Lower lobe of right lung (tissue), 2 donors: ENCODE measurements around the gene OR5J2. TPM values are rescaled to one million over a fixed set of nuclear protein-coding genes. Genes with fewer than 3 reads are reported as not detected.

ENCODE experiments used
- ATAC-seq, 2 donors: fragments of 200-7000 bp; cut with Tn5 transposase; one replicate each; pipeline ENCODE4 v1.9.1; 2020 to 2022; ENCODE audit warnings: mild to moderate bottlenecking in 2 of 2, moderate library complexity in 2 of 2
- DNase-seq: peaks from one replicate; pipeline ENCODE4 v3.0.0-alpha.2; 2020
- H3K27ac ChIP-seq: fragments of 200-600 bp; one replicate; pipeline ENCODE4 v1.8.0; 2022
- H3K27me3 ChIP-seq: fragments of 200-600 bp; one replicate; pipeline ENCODE4 v1.8.0; 2022; ENCODE audit warnings: low read depth
- H3K36me3 ChIP-seq: fragments of 200-600 bp; one replicate; pipeline ENCODE4 v1.8.0; 2022; ENCODE audit warnings: mild to moderate bottlenecking
- H3K4me1 ChIP-seq: fragments of 200-600 bp; one replicate; pipeline ENCODE4 v1.8.0; 2022
- H3K4me3 ChIP-seq: fragments of 200-600 bp; one replicate; pipeline ENCODE4 v1.8.0; 2022; ENCODE audit warnings: mild to moderate bottlenecking
- H3K9me3 ChIP-seq: fragments of 200-600 bp; one replicate; pipeline ENCODE4 v1.8.0; 2022
- CTCF ChIP-seq: fragments of 200-600 bp; IDR thresholded peaks from one replicate; pipeline ENCODE4 v1.8.0; 2022; ENCODE audit warnings: antibody characterized with exemption, mild to moderate bottlenecking
- intact Hi-C: fragments of 100-400 bp; cut with DNase I; formaldehyde crosslinking; loops from one replicate; pipeline ENCODE4 v1.11.0; 2022
- total RNA-seq: library from RNA; stranded (reverse); fragmentation: NEBNext Ultra II Directional; extraction: Animal tissue kit (Norgen Biotek cat#: 25700); gene quantifications from one replicate; pipeline ENCODE4 v1.2.1, GENCODE V29; 2021
- donor health status: DM: no; HTN: yes; CAD: no; lungs with severe emphysema.

The OR5J2 gene
- total RNA-seq, 1 donor from 2014 or later, result not detected

- ATAC-seq, result no peak
- Histone ChIP-seq H3K9me3 (no peaks in the 10 kb centered on the region), H3K27ac (no peak overlapping the region), H3K4me1 (no peaks in the 10 kb centered on the region), H3K36me3 (no peaks in the 10 kb centered on the region), H3K4me3 (no peak overlapping the region), H3K27me3 (no peaks in the 10 kb centered on the region)
- intact Hi-C loops, result no loop called here
- TF ChIP-seq CTCF, result no peak
- no peak for DNase-seq
These were observed 12.6 kb upstream of the OR5J2 start for GRCh38 chr11:56163804-56164203.

- Histone ChIP-seq H3K9me3 (no peaks in the 10 kb centered on the region), H3K27me3 (no peaks in the 10 kb centered on the region), H3K4me3 (no peak overlapping the region), H3K27ac (no peak overlapping the region), H3K4me1 (no peaks in the 10 kb centered on the region), H3K36me3 (no peaks in the 10 kb centered on the region)
- ATAC-seq, result no peak
- no peak for TF ChIP-seq CTCF
- intact Hi-C loops, result no loop called here
- no peak for DNase-seq
These were observed 4.1 kb upstream of the OR5J2 start for GRCh38 chr11:56172256-56172830.

GRCh38 chr11:56183459-56183858, 7.0 kb downstream of the OR5J2 start:
- no peak for ATAC-seq
- no peak for DNase-seq
- H3K4me1 ChIP-seq, result no peaks in the 10 kb centered on the region
- peaks cover 6% of the 10 kb centered on the region for H3K9me3 ChIP-seq
- H3K27me3 ChIP-seq, result no peaks in the 10 kb centered on the region
- no peak overlapping the region for H3K4me3 ChIP-seq
- no peaks in the 10 kb centered on the region for H3K36me3 ChIP-seq
- no peak for TF ChIP-seq CTCF
- H3K27ac ChIP-seq, result no peak overlapping the region
- intact Hi-C loops, result no loop called here

- H3K27ac ChIP-seq, result no peak overlapping the region
- no peaks in the 10 kb centered on the region for H3K27me3 ChIP-seq
- TF ChIP-seq CTCF, result no peak
- no peaks in the 10 kb centered on the region for H3K36me3 ChIP-seq
- DNase-seq, result no peak
- no peak overlapping the region for H3K4me3 ChIP-seq
- H3K4me1 ChIP-seq, result no peaks in the 10 kb centered on the region
- intact Hi-C loops, result no loop called here
- no peaks in the 10 kb centered on the region for H3K9me3 ChIP-seq
- ATAC-seq, result no peak
These were observed 12.2 kb downstream of the OR5J2 start for GRCh38 chr11:56188602-56189001.

GRCh38 chr11:56196705-56197104, 20.3 kb downstream of the OR5J2 start:
- DNase-seq (no peak), ATAC-seq (no peak)
- Histone ChIP-seq H3K4me1 (no peaks in the 10 kb centered on the region), H3K4me3 (no peak overlapping the region), H3K27ac (no peak overlapping the region), H3K36me3 (no peaks in the 10 kb centered on the region), H3K27me3 (no peaks in the 10 kb centered on the region), H3K9me3 (no peaks in the 10 kb centered on the region)
- no peak for TF ChIP-seq CTCF
- intact Hi-C loops, result no loop called here

- DNase-seq (no peak), ATAC-seq (no peak)
- H3K4me1 ChIP-seq, result no peaks in the 10 kb centered on the region
- intact Hi-C loops, result no loop called here
- H3K27ac ChIP-seq, result no peak overlapping the region
- TF ChIP-seq CTCF, result no peak
- no peaks in the 10 kb centered on the region for H3K27me3 ChIP-seq
- no peaks in the 10 kb centered on the region for H3K9me3 ChIP-seq
- H3K4me3 ChIP-seq, result no peak overlapping the region
- no peaks in the 10 kb centered on the region for H3K36me3 ChIP-seq
These were observed 20.9 kb downstream of the OR5J2 start for GRCh38 chr11:56197367-56197766.
